Endothelial cell of umbilical vein (primary cell): ENCODE measurements around the gene HSPB8. TPM values are rescaled to one million over a fixed set of nuclear protein-coding genes. Genes with fewer than 3 reads are reported as not detected.

Experiments
- BruUV-seq: library from RNA; stranded (reverse); fragments of 400-500 nt; replicated peaks from 2 replicates; lab custom pipeline; 2021; lab: Mats Ljungman, UMichigan
- CTCF ChIA-PET: fragments of 300-600, 350-600 bp; sonication (Branson Sonifier 250); formaldehyde crosslinking; loops from one replicate; lab custom pipeline; 2021; ENCODE audit warnings: antibody characterized with exemption, inconsistent platforms; lab: Charles Lee
- POLR2A ChIA-PET: fragments of 300-600, 350-600 bp; sonication (Branson Sonifier 250); formaldehyde crosslinking; loops from one replicate; lab custom pipeline; 2021; ENCODE audit warnings: antibody characterized with exemption, inconsistent platforms; lab: Charles Lee
- DNase-seq: peaks from one replicate; pipeline ENCODE4 v3.0.0-alpha.2; 2011; ENCODE audit warnings: low read depth, low spot score
- FAIRE-seq: peaks from 2 replicates; lab custom pipeline; 2011; peaks lifted over from hg19 to GRCh38; lab: Jason Lieb, UNC
- H2AFZ ChIP-seq: 2 replicates; pipeline ENCODE4 v1.6.0; 2012; ENCODE audit warnings: low read depth, low read length, control low read depth, inconsistent platforms
- H3K27ac ChIP-seq: 2 replicates; pipeline ENCODE4 v1.5.1; 2011; ENCODE audit warnings: low read depth, mild to moderate bottlenecking, control low read depth, low read length, moderate library complexity; ENCODE audit not compliant: insufficient read depth
- H3K27me3 ChIP-seq, 2 experiments: 2 replicates each; pipeline versions ENCODE4 v1.6.0 to v1.6.1; 2011; ENCODE audit warnings: low read length in 2 of 2, mixed read lengths in 1 of 2; ENCODE audit not compliant: control insufficient read depth in 2 of 2, insufficient read depth in 2 of 2
- H3K36me3 ChIP-seq, 2 experiments: 2 replicates in 1 of 2; 3 replicates in 1 of 2; pipeline ENCODE4 v1.5.1; 2011; ENCODE audit warnings: low read length in 2 of 2, mild to moderate bottlenecking in 1 of 2, moderate library complexity in 1 of 2; ENCODE audit not compliant: control insufficient read depth in 2 of 2, insufficient read depth in 2 of 2; ENCODE audit errors: extremely low read depth in 1 of 2
- H3K4me1 ChIP-seq: 3 replicates; pipeline ENCODE4 v1.5.1; 2011; ENCODE audit warnings: mild to moderate bottlenecking, low read length; ENCODE audit not compliant: control insufficient read depth, insufficient read depth; ENCODE audit errors: extremely low read depth
- H3K4me2 ChIP-seq: 2 replicates; pipeline ENCODE4 v1.6.1; 2011; ENCODE audit warnings: low read length, control low read depth, mixed read lengths; ENCODE audit not compliant: insufficient read depth
- H3K4me3 ChIP-seq, 3 experiments: fragments of 200-600 bp in 1 of 3; sonication (generic), shearing (Covaris generic) in 1 of 3; replicated peaks in 1 of 3; 2 replicates each; pipeline ENCODE4 v1.5.1; 2011 to 2016; ENCODE audit warnings: control low read depth in 3 of 3, low read length in 3 of 3, mild to moderate bottlenecking in 2 of 3, inconsistent platforms in 1 of 3, low read depth in 1 of 3, moderate library complexity in 1 of 3; ENCODE audit not compliant: insufficient read depth in 1 of 3
- H3K79me2 ChIP-seq: 2 replicates; pipeline ENCODE4 v1.6.0; 2012; ENCODE audit warnings: low read length, inconsistent platforms; ENCODE audit not compliant: control insufficient read depth, insufficient read depth
- H3K9ac ChIP-seq: replicated peaks from 2 replicates; pipeline ENCODE3; 2011; ENCODE audit warnings: low read length, control low read depth; ENCODE audit not compliant: insufficient read depth; ENCODE audit errors: extremely low read depth
- H3K9me1 ChIP-seq: replicated peaks from 3 replicates; pipeline ENCODE4 v1.6.0; 2011; ENCODE audit warnings: mild to moderate bottlenecking, low read length; ENCODE audit not compliant: control insufficient read depth, insufficient read depth; ENCODE audit errors: extremely low read depth
- H3K9me3 ChIP-seq: replicated peaks from 2 replicates; pipeline ENCODE4 v1.5.1; 2012; ENCODE audit warnings: low read length, inconsistent platforms; ENCODE audit not compliant: control insufficient read depth, insufficient read depth
- H4K20me1 ChIP-seq: replicated peaks from 2 replicates; pipeline ENCODE3; 2011; ENCODE audit warnings: mild to moderate bottlenecking, low read length; ENCODE audit not compliant: control insufficient read depth, insufficient read depth; ENCODE audit errors: extremely low read depth
- EZH2 ChIP-seq: IDR thresholded peaks from 2 replicates; pipeline ENCODE4 v1.6.1; 2012; ENCODE audit warnings: borderline replicate concordance, low read depth, mild to moderate bottlenecking, moderate library complexity, low read length, inconsistent platforms; ENCODE audit not compliant: severe bottlenecking
- FOS ChIP-seq: IDR thresholded peaks from 2 replicates; pipeline ENCODE4 v1.6.1; 2011; ENCODE audit warnings: mild to moderate bottlenecking, low read length, moderate library complexity, borderline replicate concordance; ENCODE audit not compliant: insufficient read depth
- GATA2 ChIP-seq: IDR thresholded peaks from 2 replicates; pipeline ENCODE4 v1.7.0; 2011; ENCODE audit warnings: low read depth, mild to moderate bottlenecking, moderate library complexity, mixed read lengths, low read length; ENCODE audit not compliant: insufficient read length, insufficient read depth
- JUN ChIP-seq: IDR thresholded peaks from 2 replicates; pipeline ENCODE4 v1.6.1; 2011; ENCODE audit warnings: borderline replicate concordance, low read depth; ENCODE audit not compliant: insufficient read length, insufficient read depth
- MYC ChIP-seq: IDR thresholded peaks from one replicate; pipeline ENCODE4 v1.6.1; 2011; ENCODE audit warnings: mild to moderate bottlenecking, low read depth, low read length
- POLR2A ChIP-seq: IDR thresholded peaks from 2 replicates; pipeline ENCODE4 v1.6.1; 2012; ENCODE audit warnings: low read depth, mild to moderate bottlenecking, control low read depth, low read length
- POLR2AphosphoS5 ChIP-seq: IDR thresholded peaks from 2 replicates; pipeline ENCODE4 v1.6.1; 2012; ENCODE audit warnings: low read depth, mild to moderate bottlenecking, control low read depth, low read length, moderate library complexity; ENCODE audit not compliant: insufficient read depth
- dilution Hi-C: fragments of 300-500 bp; cut with MboI; formaldehyde crosslinking; loops from one replicate; pipeline ENCODE4 v1.15.0; 2019; ENCODE audit warnings: low sequenced_read_pairs; ENCODE audit not compliant: extremely low pct_ligation_motif_present
- intact Hi-C: fragments of 100-400 bp; cut with micrococcal nuclease; formaldehyde crosslinking; loops from one replicate; pipeline ENCODE4 v1.10.0; 2022
- polyA plus RNA-seq, 4 experiments: library from polyadenylated mRNA; depleted of rRNA in 3 of 4; stranded (reverse) in 3 of 4; unstranded in 1 of 4; fragments of >200 nt; gene quantifications; 2 replicates each; pipeline versions ENCODE4 v1.2.1 to v1.2.3, GENCODE V29; 2011 to 2012; ENCODE audit warnings: missing spikeins in 1 of 4
- total RNA-seq: library from RNA; stranded (reverse); gene quantifications from 2 replicates; pipeline ENCODE4 v1.2.3, GENCODE V29; 2021
- TF ChIP-seq, protein P1 (sequence below), 2 donors: IDR thresholded peaks; 1 replicate in 1 of 2; 2 replicates in 1 of 2; pipeline ENCODE4 v1.5.1; 2011; ENCODE audit warnings: low read length in 2 of 2, mild to moderate bottlenecking in 2 of 2, moderate library complexity in 2 of 2, control low read depth in 1 of 2, inconsistent platforms in 1 of 2, low read depth in 1 of 2; ENCODE audit not compliant: insufficient read depth in 1 of 2; ENCODE audit errors: extremely low read depth in 1 of 2
- TF ChIP-seq, protein P2 (sequence below): IDR thresholded peaks from 2 replicates; pipeline ENCODE4 v1.6.1; 2011; ENCODE audit not compliant: insufficient read depth, insufficient read length

Gene HSPB8
- total and polyA plus RNA-seq, 2 donors (not counting 3 experiments of a cell fraction or from before 2014, with no cell fraction given): 10.8 to 14.7 TPM

DNA sequence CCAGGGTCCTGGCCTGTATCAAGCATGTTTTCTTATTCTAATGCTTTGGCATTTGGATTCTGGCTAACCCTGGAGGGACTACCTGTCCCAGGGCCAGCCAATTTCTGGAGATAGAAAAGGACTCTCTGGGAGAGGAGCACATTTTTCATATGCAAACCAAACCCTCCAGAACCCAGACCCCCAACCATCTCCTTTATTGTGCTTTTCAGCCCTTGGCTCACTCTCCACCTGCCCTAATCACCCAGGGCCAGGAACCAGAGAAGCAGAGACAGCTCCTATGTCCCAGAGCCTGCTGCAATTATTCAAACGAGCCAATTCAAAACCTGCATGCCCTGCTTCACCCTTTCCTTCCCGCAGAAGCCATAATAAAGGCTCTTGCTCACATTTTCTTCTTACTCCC is 23.8 kb downstream of the HSPB8 start:
- FAIRE-seq (no peak), DNase-seq (no peak)
- no peak overlapping the region for H3K4me3 ChIP-seq
- no peaks in the 10 kb centered on the region for H3K27me3 ChIP-seq
- H3K9me1 ChIP-seq: no peaks in the 10 kb centered on the region
- dilution Hi-C loops: no loop called here
- no peak overlapping the region for H3K4me2 ChIP-seq
- no TSS peak for BruUV-seq
- no peaks in the 10 kb centered on the region for H3K9me3 ChIP-seq
- H2AFZ ChIP-seq: no peak overlapping the region
- no peaks in the 10 kb centered on the region for H3K36me3 ChIP-seq
- ChIA-PET POLR2A (no interaction called here), CTCF (interaction anchor here (0.6 kb wide), 1 partner anchor 24 kb away, joined by 3 read pairs; the partner anchor contains the start of gene HSPB8)
- H3K27ac ChIP-seq: no peak overlapping the region
- no peaks in the 10 kb centered on the region for H3K79me2 ChIP-seq
- TF ChIP-seq MYC (no peak), EZH2 (no peak), FOS (no peak), GATA2 (no peak), POLR2AphosphoS5 (no peak), POLR2A (no peak), JUN (no peak)
- TF ChIP-seq, protein P1, sequence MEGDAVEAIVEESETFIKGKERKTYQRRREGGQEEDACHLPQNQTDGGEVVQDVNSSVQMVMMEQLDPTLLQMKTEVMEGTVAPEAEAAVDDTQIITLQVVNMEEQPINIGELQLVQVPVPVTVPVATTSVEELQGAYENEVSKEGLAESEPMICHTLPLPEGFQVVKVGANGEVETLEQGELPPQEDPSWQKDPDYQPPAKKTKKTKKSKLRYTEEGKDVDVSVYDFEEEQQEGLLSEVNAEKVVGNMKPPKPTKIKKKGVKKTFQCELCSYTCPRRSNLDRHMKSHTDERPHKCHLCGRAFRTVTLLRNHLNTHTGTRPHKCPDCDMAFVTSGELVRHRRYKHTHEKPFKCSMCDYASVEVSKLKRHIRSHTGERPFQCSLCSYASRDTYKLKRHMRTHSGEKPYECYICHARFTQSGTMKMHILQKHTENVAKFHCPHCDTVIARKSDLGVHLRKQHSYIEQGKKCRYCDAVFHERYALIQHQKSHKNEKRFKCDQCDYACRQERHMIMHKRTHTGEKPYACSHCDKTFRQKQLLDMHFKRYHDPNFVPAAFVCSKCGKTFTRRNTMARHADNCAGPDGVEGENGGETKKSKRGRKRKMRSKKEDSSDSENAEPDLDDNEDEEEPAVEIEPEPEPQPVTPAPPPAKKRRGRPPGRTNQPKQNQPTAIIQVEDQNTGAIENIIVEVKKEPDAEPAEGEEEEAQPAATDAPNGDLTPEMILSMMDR (IDR thresholded peaks at IDR 0.05; ENCODE audit: extremely low read depth in 1 of 2, insufficient read depth in 1 of 2, low read depth in 1 of 2, low read length in 2 of 2): no peak
- TF ChIP-seq, protein P2, sequence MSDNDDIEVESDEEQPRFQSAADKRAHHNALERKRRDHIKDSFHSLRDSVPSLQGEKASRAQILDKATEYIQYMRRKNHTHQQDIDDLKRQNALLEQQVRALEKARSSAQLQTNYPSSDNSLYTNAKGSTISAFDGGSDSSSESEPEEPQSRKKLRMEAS: no peak
- intact Hi-C loops: no loop called here
- H3K4me1 ChIP-seq: no peaks in the 10 kb centered on the region
- no peak overlapping the region for H3K9ac ChIP-seq
- no peaks in the 10 kb centered on the region for H4K20me1 ChIP-seq
